Muscle of leg (tissue), 11 donors: ENCODE results near the gene PPP6R2. TPM values are rescaled to one million over a fixed set of nuclear protein-coding genes. Genes with fewer than 3 reads are reported as not detected.

Source experiments
- DNase-seq: peaks from one replicate; pipeline ENCODE4 v3.0.0; 2013
- H3K27ac ChIP-seq: one replicate; pipeline ENCODE4 v1.5.1; 2013; ENCODE audit warnings: mild to moderate bottlenecking, low read length, control low read depth
- H3K27me3 ChIP-seq: one replicate; pipeline ENCODE4 v1.6.1; 2013; ENCODE audit warnings: low read length; ENCODE audit not compliant: control insufficient read depth, insufficient read depth
- H3K36me3 ChIP-seq: one replicate; pipeline ENCODE4 v1.6.1; 2013; ENCODE audit warnings: low read length; ENCODE audit not compliant: control insufficient read depth, insufficient read depth
- H3K4me1 ChIP-seq: one replicate; pipeline ENCODE4 v1.6.1; 2013; ENCODE audit warnings: low read length; ENCODE audit not compliant: control insufficient read depth, insufficient read depth
- H3K4me3 ChIP-seq: one replicate; pipeline ENCODE4 v1.5.1; 2013; ENCODE audit warnings: low read length, control low read depth
- H3K9me3 ChIP-seq: replicated peaks from 2 replicates; pipeline ENCODE4 v1.6.1; 2013; ENCODE audit warnings: low read depth, low read length; ENCODE audit not compliant: control insufficient read depth
- WGBS: methylation state at CpG from one replicate; pipeline ENCODE4 v1.1.5; 2013; ENCODE audit warnings: missing lambda C conversion rate; ENCODE audit not compliant: insufficient coverage; 5-methylcytosine and 5-hydroxymethylcytosine counted together
- polyA plus RNA-seq, 8 donors: library from polyadenylated mRNA; unstranded; fragments of 120-200 nt; gene quantifications; one replicate each; pipeline versions ENCODE4 v1.2.1 to v1.2.3, GENCODE V29; 2013; ENCODE audit warnings: inconsistent platforms in 1 of 8, low replicate concordance in 1 of 8; ENCODE audit not compliant: insufficient read length in 8 of 8, insufficient read depth in 1 of 8
- total RNA-seq: library from RNA; stranded (reverse); fragments of 120-200 nt; gene quantifications from one replicate; pipeline ENCODE4 v1.2.4, GENCODE V29; 2013

The PPP6R2 gene
- total and polyA plus RNA-seq, 9 donors: 29.8 to 41.5 (median 36.4) TPM

DNA sequence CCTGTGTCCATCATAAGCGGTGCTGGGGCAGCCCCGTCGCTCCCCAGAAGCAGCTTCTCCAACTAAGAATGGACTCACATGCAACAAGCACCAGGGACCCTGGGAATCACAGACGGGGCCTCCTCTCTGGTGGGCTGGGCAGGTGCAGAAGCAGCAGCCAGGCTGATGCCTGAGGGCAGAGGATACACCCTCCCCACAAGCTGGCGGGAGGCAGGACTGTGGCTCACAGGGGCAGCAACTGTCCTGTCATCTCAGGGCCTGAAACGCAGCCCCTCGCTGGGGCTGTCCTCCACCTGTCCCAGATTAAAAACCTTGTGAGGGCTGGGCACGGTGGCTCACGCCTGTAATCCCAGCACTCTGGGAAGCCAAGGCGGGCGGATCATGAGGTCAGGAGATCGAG is 134.8 kb downstream of the PPP6R2 start:
- peaks cover 46% of the 10 kb centered on the region for H3K27me3 ChIP-seq
- H3K4me3 ChIP-seq: no peak overlapping the region
- WGBS: 75% methylated on average over 8 of the region's 12 CpGs
- no peaks in the 10 kb centered on the region for H3K9me3 ChIP-seq
- no peak for DNase-seq
- peaks cover 25% of the 10 kb centered on the region for H3K4me1 ChIP-seq
- H3K36me3 ChIP-seq: no peaks in the 10 kb centered on the region
- H3K27ac ChIP-seq: no peak overlapping the region

DNA sequence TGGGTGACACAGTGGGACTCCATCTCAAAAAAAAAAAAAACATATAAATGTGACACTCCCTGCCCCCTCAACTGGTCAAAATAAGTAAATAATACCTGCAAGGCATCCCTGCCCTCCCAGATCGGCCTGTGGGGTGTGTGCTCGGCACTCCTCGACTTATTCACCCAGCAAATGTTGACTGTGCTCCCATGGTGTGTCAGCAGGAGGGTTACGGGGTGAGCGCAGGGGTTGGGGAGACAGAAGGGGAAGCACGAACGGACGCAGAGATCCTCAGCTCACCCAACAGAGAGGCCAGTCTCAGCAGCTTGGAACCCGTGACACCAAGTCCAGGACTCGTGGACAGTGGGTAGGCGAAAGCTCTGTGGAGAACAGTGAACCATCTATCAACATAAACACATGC is 136.6 kb downstream of the PPP6R2 start:
- no peak overlapping the region for H3K27ac ChIP-seq
- no peak overlapping the region for H3K4me3 ChIP-seq
- no peaks in the 10 kb centered on the region for H3K9me3 ChIP-seq
- 55% methylated on average over 3 of the region's 11 CpGs for WGBS
- peaks cover 58% of the 10 kb centered on the region for H3K27me3 ChIP-seq
- no peak for DNase-seq
- peaks cover 13% of the 10 kb centered on the region for H3K4me1 ChIP-seq
- H3K36me3 ChIP-seq: no peaks in the 10 kb centered on the region

DNA sequence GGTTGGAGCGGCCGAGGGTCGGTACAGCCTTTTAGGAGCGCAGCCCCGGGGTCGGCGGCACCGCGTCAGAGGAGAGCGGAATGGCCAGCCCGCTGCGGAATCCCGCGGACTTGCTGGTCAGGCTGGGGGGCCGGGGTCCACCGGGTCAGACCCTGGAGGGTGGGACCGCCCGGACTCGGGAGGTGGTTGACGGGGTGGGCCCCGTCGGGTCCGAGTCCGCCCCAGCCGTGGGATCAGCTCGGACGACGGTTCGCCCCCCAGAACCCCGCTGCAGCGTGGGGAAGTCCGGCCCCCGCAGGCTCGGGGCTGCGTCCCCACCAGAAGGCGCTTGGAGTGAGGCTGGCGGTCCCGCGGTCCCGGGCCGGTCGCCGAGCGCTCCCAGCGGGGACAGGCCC is 137.9 kb downstream of the PPP6R2 start:
- Histone ChIP-seq H3K27me3 (peaks cover 65% of the 10 kb centered on the region), H3K36me3 (no peaks in the 10 kb centered on the region), H3K4me1 (peaks cover 8% of the 10 kb centered on the region), H3K9me3 (no peaks in the 10 kb centered on the region), H3K4me3 (no peak overlapping the region), H3K27ac (no peak overlapping the region)
- no peak for DNase-seq
- 3% methylated on average over 45 of the region's 45 CpGs for WGBS

DNA sequence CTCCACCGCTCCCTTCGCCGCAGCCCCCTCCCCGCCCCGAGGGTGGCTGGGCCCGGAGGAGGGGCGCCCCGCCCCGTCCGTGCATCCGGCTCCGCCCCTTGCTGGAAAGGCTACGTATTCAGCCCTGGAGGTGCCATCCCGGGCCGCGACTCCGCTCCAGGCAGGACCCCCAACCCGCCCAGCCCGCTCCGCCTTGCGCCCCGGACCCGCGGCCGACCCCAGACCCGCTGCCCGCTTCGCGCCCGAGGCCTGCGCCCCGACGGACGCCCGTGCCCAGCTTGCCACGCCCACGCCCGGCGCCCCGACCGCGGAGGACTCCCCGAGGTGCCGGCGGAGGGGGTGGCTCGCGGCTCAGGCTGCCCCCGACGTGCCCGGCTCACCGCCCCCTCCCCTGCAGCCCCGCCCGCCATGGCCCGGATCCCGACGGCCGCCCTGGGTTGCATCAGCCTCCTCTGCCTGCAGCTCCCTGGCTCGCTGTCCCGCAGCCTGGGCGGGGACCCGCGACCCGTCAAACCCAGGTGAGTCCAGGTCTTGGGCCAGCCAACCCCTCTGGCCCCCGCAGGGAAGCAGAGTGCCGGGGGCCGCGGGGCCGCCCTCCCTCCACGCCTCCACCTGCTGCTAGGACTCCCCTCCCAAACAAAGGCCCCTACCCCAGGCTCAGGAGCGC is 138.4 kb downstream of the PPP6R2 start, which contains the start of gene ADM2:
ADM2 (plus strand) TSS at position 104 of the 667 bp plus-strand sequence; CDS start at position 409, 305 bp downstream.
- Histone ChIP-seq H3K4me3 (peak within 1 kb of the TSS; percentile 24), H3K4me1 (peaks cover 8% of the 10 kb centered on the region), H3K36me3 (no peaks in the 10 kb centered on the region), H3K9me3 (no peaks in the 10 kb centered on the region), H3K27ac (no peak within 1 kb of the TSS), H3K27me3 (peaks cover 65% of the 10 kb centered on the region)
- 1% methylated on average over 57 of the region's 70 CpGs for WGBS
- no peak for DNase-seq

DNA sequence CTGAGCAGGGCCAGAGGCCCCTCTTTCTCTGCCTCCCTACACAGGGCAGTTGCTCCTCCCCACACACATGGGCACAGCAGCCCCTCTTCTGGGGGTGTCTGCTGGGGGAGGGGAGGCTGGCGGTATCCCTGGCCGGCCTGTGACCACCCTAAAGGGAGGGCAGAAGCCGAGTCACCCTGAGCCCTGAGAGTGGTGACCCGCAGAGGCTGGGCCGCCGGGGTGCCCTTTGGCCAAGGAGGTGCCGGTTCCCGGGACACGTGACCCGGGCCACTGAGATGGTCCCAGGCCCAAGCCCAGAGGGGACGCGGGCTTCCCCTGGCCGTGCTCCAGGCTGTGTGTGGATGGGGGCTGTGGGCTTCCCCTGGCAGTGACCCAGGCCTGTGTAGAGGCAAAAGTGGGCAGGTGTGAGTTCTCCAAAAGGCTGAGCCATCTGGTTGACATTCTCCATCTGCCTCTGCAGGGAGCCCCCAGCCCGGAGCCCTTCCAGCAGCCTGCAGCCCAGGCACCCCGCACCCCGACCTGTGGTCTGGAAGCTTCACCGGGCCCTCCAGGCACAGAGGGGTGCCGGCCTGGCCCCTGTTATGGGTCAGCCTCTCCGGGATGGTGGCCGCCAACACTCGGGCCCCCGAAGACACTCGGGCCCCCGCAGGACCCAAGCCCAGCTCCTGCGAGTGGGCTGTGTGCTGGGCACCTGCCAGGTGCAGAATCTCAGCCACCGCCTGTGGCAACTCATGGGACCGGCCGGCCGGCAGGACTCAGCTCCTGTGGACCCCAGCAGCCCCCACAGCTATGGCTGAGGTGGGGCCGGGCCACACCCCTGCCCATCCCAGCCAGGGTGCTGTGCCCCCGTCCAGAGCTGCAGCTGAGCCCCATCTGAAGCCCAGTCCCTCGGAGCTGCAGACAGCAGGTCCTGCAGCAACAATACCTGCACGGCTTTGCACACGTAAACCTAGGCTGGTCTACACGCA is 139.3 kb downstream of the PPP6R2 start:
- DNase-seq: no peak
- Histone ChIP-seq H3K4me1 (peaks cover 8% of the 10 kb centered on the region), H3K36me3 (no peaks in the 10 kb centered on the region), H3K9me3 (no peaks in the 10 kb centered on the region), H3K27me3 (peaks cover 68% of the 10 kb centered on the region), H3K27ac (no peak overlapping the region), H3K4me3 (peak overlapping the region; percentile 24)
- 56% methylated on average over 34 of the region's 35 CpGs for WGBS

DNA sequence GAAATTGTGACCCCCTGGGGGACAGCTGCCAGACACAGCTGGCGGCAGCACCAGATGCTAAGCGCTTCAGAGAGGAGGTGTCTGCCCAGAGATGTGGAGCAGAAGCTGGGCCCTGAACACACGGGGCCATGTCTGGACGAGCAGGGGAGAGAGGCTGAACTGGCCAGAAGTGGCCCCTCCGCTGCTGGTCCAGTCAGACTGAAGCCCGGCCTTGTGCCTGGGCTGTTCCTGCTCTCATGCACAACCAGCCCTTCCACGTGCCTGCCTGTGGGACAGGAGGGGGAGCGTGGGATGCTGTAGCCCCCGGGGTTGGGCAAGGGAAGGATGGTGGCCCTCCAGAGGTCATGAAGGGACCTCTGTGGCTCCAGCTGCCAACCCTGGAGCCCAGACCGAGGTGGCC is 140.0 kb downstream of the PPP6R2 start:
- H3K27ac ChIP-seq: no peak overlapping the region
- H3K27me3 ChIP-seq: peaks cover 65% of the 10 kb centered on the region
- no peaks in the 10 kb centered on the region for H3K36me3 ChIP-seq
- WGBS: 67% methylated on average over 10 of the region's 10 CpGs
- no peak for DNase-seq
- H3K9me3 ChIP-seq: no peaks in the 10 kb centered on the region
- peaks cover 8% of the 10 kb centered on the region for H3K4me1 ChIP-seq
- no peak overlapping the region for H3K4me3 ChIP-seq

DNA sequence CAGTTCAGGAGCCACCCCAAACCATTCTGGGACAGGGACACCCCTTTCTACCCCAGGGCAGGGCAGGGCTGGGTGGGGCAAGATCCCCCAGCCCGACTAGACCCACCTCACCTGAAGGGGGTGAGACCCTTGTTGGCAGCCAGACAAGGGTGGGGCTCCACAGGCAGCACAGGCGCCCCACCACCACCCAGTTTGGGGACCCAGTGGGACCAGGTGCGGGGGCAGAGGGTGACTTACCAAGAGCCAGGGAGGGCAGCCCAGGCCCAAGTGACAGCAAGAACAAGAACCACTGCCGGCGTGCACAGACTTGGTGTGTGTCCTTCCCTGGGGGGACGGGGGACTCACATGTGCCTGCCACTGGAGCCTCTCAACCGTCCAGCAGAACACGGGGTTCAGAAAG is 140.4 kb downstream of the PPP6R2 start:
- Histone ChIP-seq H3K4me3 (no peak overlapping the region), H3K4me1 (peaks cover 8% of the 10 kb centered on the region), H3K9me3 (no peaks in the 10 kb centered on the region), H3K27ac (no peak overlapping the region), H3K27me3 (peaks cover 63% of the 10 kb centered on the region), H3K36me3 (no peaks in the 10 kb centered on the region)
- WGBS: 72% methylated on average over 7 of the region's 8 CpGs
- no peak for DNase-seq

DNA sequence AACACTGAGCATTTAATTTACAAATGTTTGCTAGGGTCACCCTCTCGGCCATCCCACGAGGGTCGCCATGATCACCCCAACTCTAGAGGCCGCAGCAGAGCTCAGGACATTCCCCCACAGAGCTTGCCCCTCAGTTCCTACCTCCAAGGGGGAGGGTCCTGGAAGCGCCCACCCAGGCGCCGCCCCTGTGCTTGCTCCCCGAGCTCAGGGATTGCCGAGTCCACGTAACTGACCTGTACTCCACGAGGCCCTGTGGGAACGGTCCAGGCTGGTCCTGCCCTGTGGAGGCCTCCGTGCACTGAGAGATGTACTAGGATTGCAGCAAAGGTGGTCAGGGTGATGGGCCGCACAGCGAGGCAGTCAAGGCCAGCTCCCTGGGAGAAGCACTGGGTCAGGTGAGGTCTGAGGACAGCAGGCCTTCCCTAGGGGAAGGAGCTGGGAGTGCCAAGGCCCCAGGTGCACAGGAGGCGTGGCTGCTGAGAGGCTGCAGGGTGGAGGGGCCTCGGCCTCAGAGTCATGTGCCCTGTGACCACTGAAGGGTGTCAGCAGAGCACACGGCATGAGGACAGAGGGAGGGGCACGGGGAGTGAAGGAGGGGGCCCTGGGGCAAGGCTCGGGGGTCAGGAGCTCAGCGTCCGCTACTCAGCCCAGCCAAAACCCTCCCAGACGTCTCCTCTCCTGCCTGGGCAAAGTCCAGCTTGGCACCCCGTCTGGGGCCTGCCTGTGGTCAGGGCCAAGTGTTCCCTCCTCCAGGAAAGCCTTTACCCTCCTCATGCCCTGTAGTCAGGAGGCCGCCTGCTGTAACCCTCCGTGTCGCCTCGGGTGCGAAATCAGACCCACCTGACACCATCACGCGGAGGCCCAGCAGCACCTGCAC is 141.1 kb downstream of the PPP6R2 start:
- H3K27me3 ChIP-seq: peaks cover 57% of the 10 kb centered on the region
- H3K27ac ChIP-seq: no peak overlapping the region
- 75% methylated on average over 28 of the region's 31 CpGs for WGBS
- no peak for DNase-seq
- no peaks in the 10 kb centered on the region for H3K36me3 ChIP-seq
- H3K4me1 ChIP-seq: peaks cover 8% of the 10 kb centered on the region
- no peak overlapping the region for H3K4me3 ChIP-seq
- H3K9me3 ChIP-seq: no peaks in the 10 kb centered on the region

DNA sequence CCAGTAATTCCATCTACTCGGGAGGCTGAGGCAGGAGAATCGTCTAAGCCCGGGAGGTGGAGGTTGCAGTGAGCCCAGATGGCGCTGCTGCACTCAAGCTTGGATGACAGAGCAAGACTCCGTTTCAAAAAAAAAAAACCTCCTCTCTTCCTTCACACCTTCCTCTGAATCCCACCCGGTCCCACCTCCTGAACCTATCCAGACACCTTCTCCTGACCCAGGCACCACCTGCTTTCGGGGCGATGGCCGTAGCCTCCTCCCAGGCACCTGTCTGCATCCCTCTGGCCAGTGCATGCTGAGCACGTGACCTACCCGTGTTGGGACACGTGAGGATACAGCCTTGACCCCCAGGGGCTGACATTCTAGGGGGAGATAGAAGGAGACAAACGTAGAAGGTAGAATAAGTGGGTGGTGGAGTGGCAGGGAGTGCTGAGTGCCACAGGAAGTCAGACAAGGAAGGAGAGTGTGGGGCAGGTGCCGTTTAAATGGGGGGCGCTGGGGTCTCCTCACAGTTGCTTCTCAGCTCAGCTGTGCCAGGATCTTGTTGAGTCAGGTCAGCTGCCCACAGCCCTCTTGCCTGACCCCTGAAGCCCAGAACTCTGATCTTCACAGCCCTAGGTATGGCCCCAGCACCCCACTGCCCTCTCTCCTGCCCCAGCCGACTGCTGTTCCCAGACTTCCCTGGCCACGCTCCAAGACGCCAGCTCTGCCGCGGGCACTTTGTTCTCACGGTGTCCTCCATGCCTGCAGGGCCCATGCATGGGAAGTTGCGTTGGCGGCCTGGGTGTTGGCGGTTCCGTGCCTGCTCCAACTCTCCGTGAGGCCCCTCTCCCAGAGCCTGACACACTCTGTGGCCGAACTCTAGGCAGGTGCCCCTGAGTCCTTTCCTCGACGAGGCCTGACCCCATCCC is 142.3 kb downstream of the PPP6R2 start:
- DNase-seq: no peak
- peaks cover 44% of the 10 kb centered on the region for H3K27me3 ChIP-seq
- H3K27ac ChIP-seq: no peak overlapping the region
- H3K4me3 ChIP-seq: no peak overlapping the region
- H3K9me3 ChIP-seq: no peaks in the 10 kb centered on the region
- peaks cover 8% of the 10 kb centered on the region for H3K4me1 ChIP-seq
- no peaks in the 10 kb centered on the region for H3K36me3 ChIP-seq
- 64% methylated on average over 22 of the region's 29 CpGs for WGBS
